ENCODE data around the gene CNN1. TPM values are rescaled to one million over a fixed set of nuclear protein-coding genes. Genes with fewer than 3 reads are reported as not detected.

The CNN1 gene
- total RNA-seq, 4 donors from 2014 or later: 7.7 to 72.3 (median 19.7) TPM

GRCh38 chr19:11576227-11576626 is 37.6 kb downstream of the CNN1 start:
- whole genome bisulfite sequencing, 2 donors: 87 to 88% methylated on average over 6 to 10 of the region's 15 CpGs
- H3K4me3 ChIP-seq (ENCODE audit: low read depth, poor library complexity, severe bottlenecking): no peak overlapping the region
- TF ChIP-seq POLR2A (IDR thresholded peaks at IDR 0.05): no peak
- TF ChIP-seq CTCF (IDR thresholded peaks at IDR 0.05): no peak
- intact Hi-C loops (cut with DNase I; ENCODE audit: low total_unique reads): no loop called here
- DNase-seq (ENCODE audit: low spot score in 2 of 2): no peak

DNA sequence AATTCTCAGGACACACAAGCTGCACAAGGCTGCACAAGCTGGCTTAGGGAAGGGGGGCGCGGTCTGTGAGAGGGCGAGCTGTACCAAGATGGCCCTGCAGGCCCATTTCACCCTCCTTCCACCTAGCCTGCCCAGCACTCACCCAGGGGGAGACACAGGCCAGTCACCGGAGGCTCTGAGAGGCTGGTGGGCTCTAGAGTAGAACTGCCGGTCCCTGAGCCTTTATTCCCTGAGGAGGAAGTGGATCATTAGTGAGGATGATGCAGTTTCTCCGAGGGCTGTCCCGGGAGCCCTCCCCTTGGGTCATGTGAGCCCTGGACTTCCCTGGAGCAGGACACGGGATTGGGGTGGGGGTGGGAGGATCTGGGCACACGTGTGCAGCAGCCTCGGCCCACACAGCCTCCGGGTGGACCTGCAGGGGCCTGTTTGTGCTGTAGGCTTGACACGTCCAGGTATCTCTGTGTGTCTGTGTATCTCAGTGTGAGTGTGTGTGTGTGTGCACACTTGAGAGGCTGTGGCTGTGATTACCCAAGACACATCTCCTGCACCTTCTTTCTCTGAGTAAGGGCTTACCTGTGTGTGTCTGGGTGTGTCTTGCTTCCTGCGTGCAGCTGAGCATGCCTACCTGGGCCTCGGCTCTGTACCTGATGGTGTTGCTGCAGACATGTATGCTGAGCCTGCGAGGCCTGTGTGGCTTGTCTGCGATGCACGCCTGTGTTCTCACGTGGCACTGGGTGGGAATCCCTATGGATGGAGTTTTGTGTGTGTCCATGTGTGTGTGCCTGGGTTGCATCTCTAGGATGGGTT is 39.0 kb downstream of the CNN1 start, which contains the start of gene ACP5:
Gene ACP5, minus strand, starts transcription at position 195 of the 807 bp plus-strand sequence. CDS start 328 bp downstream, outside the sequence.
- 41 to 62% methylated on average over 12 to 14 of the region's 18 CpGs for WGBS, 2 donors
- peak within 1 kb of the TSS; percentile 9 for H3K4me3 ChIP-seq (ENCODE audit: low read depth, poor library complexity, severe bottlenecking)
- TF ChIP-seq CTCF (IDR thresholded peaks at IDR 0.05): no peak
- TF ChIP-seq POLR2A (IDR thresholded peaks at IDR 0.05): no peak
- intact Hi-C loops (cut with DNase I; ENCODE audit: low total_unique reads): no loop called here
- DNase-seq (ENCODE audit: low spot score in 2 of 2): no peak

DNA sequence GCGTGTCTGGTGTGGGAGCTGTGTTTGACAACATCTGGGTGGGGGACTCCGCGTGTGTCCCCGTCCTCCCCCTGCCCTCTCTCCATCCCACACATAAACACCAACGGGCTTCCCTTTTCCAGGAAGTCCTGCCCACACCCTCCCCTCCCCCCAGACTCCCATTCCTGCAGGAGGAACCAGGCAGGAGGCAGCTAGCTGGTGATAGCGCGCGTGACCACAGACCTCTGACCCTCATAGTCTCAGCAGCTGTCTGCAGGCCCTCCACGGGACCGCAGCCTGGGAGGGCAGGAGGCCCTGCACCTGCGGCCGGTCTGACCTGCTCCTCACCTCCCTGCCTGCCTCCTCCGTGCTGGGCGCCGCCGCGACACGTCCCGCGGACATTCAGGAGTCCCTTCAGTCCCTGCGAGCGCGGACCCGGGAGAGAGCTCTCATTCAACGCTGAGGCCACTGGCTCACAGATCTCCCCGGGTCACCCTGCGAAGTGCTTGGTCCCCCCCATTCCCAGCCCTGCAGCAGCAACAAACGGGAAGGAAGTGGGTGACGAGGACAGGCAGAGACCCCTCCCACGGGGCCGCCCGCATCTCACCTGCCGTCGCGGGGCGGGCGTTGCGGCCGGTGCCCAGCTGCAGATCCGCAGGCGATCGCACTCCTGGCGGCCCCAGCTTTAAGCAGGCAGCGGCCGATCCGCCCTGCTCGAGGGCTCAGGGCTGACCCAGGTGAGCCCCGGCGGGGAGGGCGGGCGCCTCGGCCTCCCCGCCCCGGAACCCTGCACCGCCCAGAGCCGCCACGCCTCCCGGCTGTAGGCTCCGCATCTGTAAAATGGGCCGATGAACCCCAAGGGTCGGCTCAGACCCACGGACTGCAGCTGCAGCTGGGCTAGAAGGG is 39.8 kb downstream of the CNN1 start:
- intact Hi-C loops (cut with DNase I; ENCODE audit: low total_unique reads): no loop called here
- peak overlapping the region; percentile 9 for H3K4me3 ChIP-seq (ENCODE audit: low read depth, poor library complexity, severe bottlenecking)
- no peak for TF ChIP-seq POLR2A (IDR thresholded peaks at IDR 0.05)
- no peak for TF ChIP-seq CTCF (IDR thresholded peaks at IDR 0.05)
- peak in 1 of 2 donors; percentile 53 for DNase-seq (ENCODE audit: low spot score in 2 of 2)
- WGBS, 2 donors: 10 to 11% methylated on average over 22 to 31 of the region's 62 CpGs

GRCh38 chr19:11580116-11580515 is 41.5 kb downstream of the CNN1 start:
- DNase-seq (ENCODE audit: low spot score in 2 of 2): no peak
- intact Hi-C loops (cut with DNase I; ENCODE audit: low total_unique reads): loop anchor here (10.0 kb wide), 1 partner anchor 85 kb away; no protein-coding TSS in a partner anchor
- H3K4me3 ChIP-seq (ENCODE audit: low read depth, poor library complexity, severe bottlenecking): no peak overlapping the region
- TF ChIP-seq POLR2A (IDR thresholded peaks at IDR 0.05): no peak
- TF ChIP-seq CTCF (IDR thresholded peaks at IDR 0.05): no peak
- 65 to 70% methylated on average over 4 of the region's 4 CpGs for WGBS, 2 donors

GRCh38 chr19:11581740-11582139 is 43.1 kb downstream of the CNN1 start:
- TF ChIP-seq CTCF (IDR thresholded peaks at IDR 0.05): no peak
- TF ChIP-seq POLR2A (IDR thresholded peaks at IDR 0.05): no peak
- H3K4me3 ChIP-seq (ENCODE audit: low read depth, poor library complexity, severe bottlenecking): no peak overlapping the region
- intact Hi-C loops (cut with DNase I; ENCODE audit: low total_unique reads): loop anchor here (10.0 kb wide), 1 partner anchor 87 kb away; no protein-coding TSS in a partner anchor
- WGBS, 2 donors: 32 to 41% methylated on average over 3 of the region's 3 CpGs
- DNase-seq (ENCODE audit: low spot score in 2 of 2): no peak
